IMR-90 (cell line): ENCODE results near the gene PFKL. TPM values are rescaled to one million over a fixed set of nuclear protein-coding genes. Genes with fewer than 3 reads are reported as not detected.

Experiments used
- ATAC-seq: fragments of 200-7000 bp; cut with Tn5 transposase; 2 replicates; pipeline ENCODE4 v1.9.1; 2020; ENCODE audit warnings: low read depth, mild to moderate bottlenecking, moderate library complexity
- BruUV-seq: library from RNA; stranded (reverse); fragments of 400-500 nt; replicated peaks from 2 replicates; lab custom pipeline; 2021; lab: Mats Ljungman, UMichigan
- CTCF ChIA-PET: fragments of 300-600 bp; formaldehyde crosslinking; extraction: SDS; loops from one replicate; lab custom pipeline; 2021; ENCODE audit warnings: antibody characterized with exemption; lab: Yijun Ruan, JAX
- POLR2A ChIA-PET: fragments of 300-600 bp; sonication (Branson Sonifier 250); formaldehyde crosslinking; loops from one replicate; lab custom pipeline; 2022; ENCODE audit warnings: antibody characterized with exemption; ENCODE audit not compliant: unreplicated experiment; lab: Charles Lee
- DNase-seq: peaks from one replicate; pipeline ENCODE4 v3.0.0; 2013
- H2AFZ ChIP-seq: replicated peaks from 2 replicates; pipeline ENCODE3; 2013; ENCODE audit warnings: low read length, mild to moderate bottlenecking; ENCODE audit not compliant: poor library complexity
- H2AK5ac ChIP-seq: 2 replicates; pipeline ENCODE4 v1.6.1; 2013; ENCODE audit warnings: low read depth, low read length, inconsistent platforms
- H2AK9ac ChIP-seq: replicated peaks from 2 replicates; pipeline ENCODE3; 2013; ENCODE audit warnings: mild to moderate bottlenecking, low read depth, low read length, moderate library complexity; ENCODE audit not compliant: poor library complexity
- H2BK120ac ChIP-seq: 2 replicates; pipeline ENCODE4 v1.6.1; 2013; ENCODE audit warnings: low read depth, low read length, inconsistent platforms
- H2BK15ac ChIP-seq: 3 replicates; pipeline ENCODE4 v1.6.1; 2013; ENCODE audit warnings: low read depth, low read length, inconsistent platforms
- H2BK20ac ChIP-seq: 2 replicates; pipeline ENCODE4 v1.6.1; 2013; ENCODE audit warnings: low read depth, mild to moderate bottlenecking, inconsistent platforms, low read length, moderate library complexity
- H2BK5ac ChIP-seq: 2 replicates; pipeline ENCODE4 v1.6.1; 2013; ENCODE audit warnings: mild to moderate bottlenecking, low read depth, low read length, inconsistent platforms; ENCODE audit not compliant: poor library complexity, severe bottlenecking
- H3K14ac ChIP-seq: replicated peaks from 2 replicates; pipeline ENCODE4 v1.6.1; 2013; ENCODE audit warnings: low read depth, low read length, inconsistent platforms
- H3K18ac ChIP-seq: 2 replicates; pipeline ENCODE4 v1.6.1; 2013; ENCODE audit warnings: low read depth, low read length, control low read depth
- H3K23ac ChIP-seq: 2 replicates; pipeline ENCODE4 v1.6.1; 2013; ENCODE audit warnings: low read depth, low read length, inconsistent platforms
- H3K27ac ChIP-seq: 2 replicates; pipeline ENCODE4 v1.5.1; 2013; ENCODE audit warnings: mild to moderate bottlenecking, control low read depth, low read length; ENCODE audit not compliant: insufficient read depth
- H3K27me3 ChIP-seq: 2 replicates; pipeline ENCODE4 v1.6.1; 2013; ENCODE audit warnings: low read length; ENCODE audit not compliant: control insufficient read depth, insufficient read depth
- H3K36me3 ChIP-seq: 2 replicates; pipeline ENCODE4 v1.6.1; 2013; ENCODE audit warnings: low read length, mixed read lengths; ENCODE audit not compliant: control insufficient read depth, insufficient read depth
- H3K4ac ChIP-seq: 2 replicates; pipeline ENCODE4 v1.6.1; 2013; ENCODE audit warnings: low read depth, low read length, inconsistent platforms
- H3K4me1 ChIP-seq: 2 replicates; pipeline ENCODE4 v1.6.1; 2013; ENCODE audit warnings: low read length, mixed read lengths; ENCODE audit not compliant: control insufficient read depth, insufficient read depth
- H3K4me2 ChIP-seq: 2 replicates; pipeline ENCODE4 v1.6.1; 2013; ENCODE audit warnings: low read depth, mild to moderate bottlenecking, control low read depth, low read length, moderate library complexity
- H3K4me3 ChIP-seq: 2 replicates; pipeline ENCODE4 v1.5.1; 2013; ENCODE audit warnings: low read depth, mild to moderate bottlenecking, control low read depth, low read length, moderate library complexity; ENCODE audit not compliant: insufficient read depth
- H3K56ac ChIP-seq: 2 replicates; pipeline ENCODE4 v1.6.1; 2013; ENCODE audit warnings: low read length, inconsistent platforms; ENCODE audit not compliant: insufficient read depth; ENCODE audit errors: extremely low read depth
- H3K79me1 ChIP-seq, 2 experiments: 2 replicates each; pipeline ENCODE4 v1.6.1; 2013; ENCODE audit warnings: low read length in 2 of 2, inconsistent platforms in 1 of 2, low read depth in 1 of 2
- H3K9ac ChIP-seq: 2 replicates; pipeline ENCODE4 v1.6.1; 2013; ENCODE audit warnings: low read depth, low read length, control low read depth
- H3K9me1 ChIP-seq: 2 replicates; pipeline ENCODE4 v1.6.1; 2013; ENCODE audit warnings: low read length, inconsistent platforms; ENCODE audit not compliant: insufficient read depth
- H3K9me3 ChIP-seq: 2 replicates; pipeline ENCODE4 v1.6.1; 2013; ENCODE audit warnings: low read length; ENCODE audit not compliant: control insufficient read depth, insufficient read depth
- H4K20me1 ChIP-seq: 2 replicates; pipeline ENCODE4 v1.6.1; 2013; ENCODE audit warnings: low read length, inconsistent platforms; ENCODE audit not compliant: insufficient read depth
- H4K5ac ChIP-seq: 2 replicates; pipeline ENCODE4 v1.6.1; 2013; ENCODE audit warnings: mild to moderate bottlenecking, low read depth, low read length, control low read depth
- H4K8ac ChIP-seq, 2 experiments: 2 replicates each; pipeline ENCODE4 v1.6.1; 2013; ENCODE audit warnings: low read depth in 2 of 2, low read length in 2 of 2, control low read depth in 1 of 2, inconsistent platforms in 1 of 2
- H4K91ac ChIP-seq: 2 replicates; pipeline ENCODE4 v1.6.1; 2013; ENCODE audit warnings: low read depth, low read length, inconsistent platforms; ENCODE audit not compliant: insufficient read depth
- BHLHE40 ChIP-seq: fragments of 150-350 bp; IDR thresholded peaks from 2 replicates; pipeline ENCODE4 v1.6.1; 2016; ENCODE audit warnings: mild to moderate bottlenecking, low read depth, low read length
- CEBPB ChIP-seq: IDR thresholded peaks from 2 replicates; pipeline ENCODE4 v1.6.1; 2012; ENCODE audit warnings: low read depth, low read length, improper control_type of control experiment
- CHD1 ChIP-seq: IDR thresholded peaks from 2 replicates; pipeline ENCODE4 v1.6.1; 2012; ENCODE audit warnings: low read depth, low read length, improper control_type of control experiment
- CTCF ChIP-seq: conservative IDR thresholded peaks from 2 replicates; pipeline ENCODE4 v1.5.1; 2012; ENCODE audit warnings: mild to moderate bottlenecking, low read depth, low read length, improper control_type of control experiment
- FOS ChIP-seq: fragments of 150-350 bp; IDR thresholded peaks from 2 replicates; pipeline ENCODE4 v1.6.1; 2016; ENCODE audit warnings: low read depth, low read length
- MAZ ChIP-seq: IDR thresholded peaks from 2 replicates; pipeline ENCODE4 v1.6.1; 2012; ENCODE audit warnings: low read depth, mild to moderate bottlenecking, low read length, improper control_type of control experiment, moderate library complexity, borderline replicate concordance
- RAD21 ChIP-seq: IDR thresholded peaks from 2 replicates; pipeline ENCODE4 v1.6.1; 2012; ENCODE audit warnings: low read length, improper control_type of control experiment
- RFX5 ChIP-seq: IDR thresholded peaks from 2 replicates; pipeline ENCODE4 v1.8.0; 2012; ENCODE audit warnings: low read depth, mild to moderate bottlenecking, low read length, moderate library complexity
- WGBS, 2 experiments: methylation state at CpG; one replicate each; pipeline versions ENCODE4 v1.1.5 to v1.1.7; 2013; ENCODE audit warnings: missing lambda C conversion rate in 2 of 2; ENCODE audit not compliant: insufficient read length in 1 of 2; ENCODE audit errors: extremely low coverage in 2 of 2; 5-methylcytosine and 5-hydroxymethylcytosine counted together
- dilution Hi-C: fragments of 300-500 bp; cut with HindIII; formaldehyde crosslinking; loops from one replicate; pipeline ENCODE4 v1.14.3; 2018; ENCODE audit warnings: low sequenced_read_pairs; ENCODE audit not compliant: unreplicated experiment
- in situ Hi-C: fragments of 300-500 bp; cut with MboI; formaldehyde crosslinking; loops from 3 replicates; pipeline ENCODE4 v1.14.3; 2019; ENCODE audit warnings: low sequenced_read_pairs, inconsistent platforms, mixed read lengths
- intact Hi-C: fragments of 100-400 bp; cut with micrococcal nuclease; formaldehyde crosslinking; loops from 2 replicates; pipeline ENCODE4 v1.10.0; 2022
- polyA plus RNA-seq, 3 experiments: library from polyadenylated mRNA; depleted of rRNA; stranded (reverse); fragments of >200 nt; gene quantifications; 2 replicates each; pipeline ENCODE4 v1.2.3, GENCODE V29; 2012; ENCODE audit warnings: low replicate concordance in 1 of 3
- total RNA-seq: library from RNA; depleted of rRNA; stranded (reverse); fragments of >200 nt; gene quantifications from 2 replicates; pipeline ENCODE4 v1.2.3, GENCODE V29; 2012

Gene PFKL
- total and polyA plus RNA-seq, 2 of the 4 experiments (the other 2 are of a cell fraction) = 103 to 126 TPM

GRCh38 chr21:44269090-44269489 lies 30.8 kb upstream of the PFKL start:
- Histone ChIP-seq H3K79me1 (no peaks in the 10 kb centered on the region), H3K56ac (no peak overlapping the region), H3K27me3 (peaks cover 8% of the 10 kb centered on the region; the same call in 1 of the 2 replicates), H2AFZ (no peak overlapping the region), H2AK9ac (no peak overlapping the region), H4K20me1 (no peaks in the 10 kb centered on the region), H4K8ac (no peak overlapping the region), H2BK120ac (no peak overlapping the region), H3K14ac (no peak overlapping the region), H3K4me2 (no peak overlapping the region), H3K18ac (no peak overlapping the region), H3K9me3 (no peaks in the 10 kb centered on the region), H3K9me1 (no peaks in the 10 kb centered on the region), H3K4me3 (no peak overlapping the region), H2AK5ac (no peak overlapping the region), H2BK15ac (no peak overlapping the region), H3K9ac (no peak overlapping the region), H2BK5ac (no peak overlapping the region), H3K4me1 (no peaks in the 10 kb centered on the region), H3K27ac (no peak overlapping the region), H4K5ac (no peak overlapping the region), H2BK20ac (no peak overlapping the region), H4K91ac (no peak overlapping the region), H3K4ac (no peak overlapping the region), H3K36me3 (no peaks in the 10 kb centered on the region), H3K23ac (no peak overlapping the region)
- ATAC-seq (no peak), DNase-seq (no peak)
- POLR2A ChIA-PET = no interaction called here
- TF ChIP-seq FOS = no peak
- TF ChIP-seq BHLHE40 = no peak
- TF ChIP-seq CHD1 = no peak
- no peak for TF ChIP-seq CEBPB
- no peak for TF ChIP-seq CTCF
- no peak for TF ChIP-seq RFX5
- no peak for TF ChIP-seq RAD21
- TF ChIP-seq MAZ = no peak
- dilution Hi-C loops (no loop called here), intact Hi-C loops (no loop called here), in situ Hi-C loops (no loop called here)
- 26% methylated on average over 3 of the region's 8 CpGs; no CpG with 5 or more reads in 1 of the 2 experiments for WGBS, 2 experiments
- no TSS peak for BruUV-seq
- CTCF ChIA-PET = no interaction called here
